WTC11 (cell line): ENCODE data around the gene C1QTNF6.

Experiments
- ATF2 ChIP-seq: sonication (generic); formaldehyde crosslinking; IDR thresholded peaks from 2 replicates; pipeline ENCODE4 v1.8.1; 2022; ENCODE audit warnings: low read depth, missing genetic modification reagents, borderline replicate concordance
- ATF3 ChIP-seq: sonication (generic); formaldehyde crosslinking; conservative IDR thresholded peaks from 2 replicates; pipeline ENCODE4 v1.8.1; 2022; ENCODE audit warnings: mild to moderate bottlenecking, missing genetic modification reagents
- CTCF ChIP-seq: fragments of 200-600 bp; IDR thresholded peaks from 2 replicates; pipeline ENCODE4 v1.8.0; 2022; ENCODE audit warnings: antibody characterized with exemption
- E2F1 ChIP-seq: sonication (generic); formaldehyde crosslinking; IDR thresholded peaks from 2 replicates; pipeline ENCODE4 v1.8.0; 2022; ENCODE audit warnings: mild to moderate bottlenecking, missing genetic modification reagents
- ERG ChIP-seq: fragments of 250-450 bp; sonication (Bioruptor Pico); IDR thresholded peaks from 2 replicates; pipeline ENCODE4 v1.8.0; 2021; ENCODE audit warnings: mild to moderate bottlenecking
- IRF2 ChIP-seq: sonication (generic); formaldehyde crosslinking; IDR thresholded peaks from 2 replicates; pipeline ENCODE4 v1.8.0; 2022; ENCODE audit warnings: low read depth, missing genetic modification reagents, borderline replicate concordance
- MYBL2 ChIP-seq: sonication (generic); formaldehyde crosslinking; IDR thresholded peaks from 2 replicates; pipeline ENCODE4 v1.8.1; 2023; ENCODE audit warnings: mild to moderate bottlenecking, moderate library complexity, missing genetic modification reagents
- RELA ChIP-seq: sonication (generic); formaldehyde crosslinking; IDR thresholded peaks from 2 replicates; pipeline ENCODE4 v1.8.1; 2022; ENCODE audit warnings: missing genetic modification reagents, mild to moderate bottlenecking, borderline replicate concordance
- USF2 ChIP-seq: sonication (generic); formaldehyde crosslinking; IDR thresholded peaks from 2 replicates; pipeline ENCODE4 v1.8.1; 2023; ENCODE audit warnings: mild to moderate bottlenecking, missing genetic modification reagents, moderate library complexity
- ZNF263 ChIP-seq: sonication (generic); formaldehyde crosslinking; IDR thresholded peaks from 2 replicates; pipeline ENCODE4 v1.8.1; 2022; ENCODE audit warnings: low read depth, mild to moderate bottlenecking, moderate library complexity, missing genetic modification reagents
- ZNF423 ChIP-seq: fragments of 250-450 bp; sonication (Bioruptor Pico); IDR thresholded peaks from 2 replicates; pipeline ENCODE4 v2.1.2; 2022; ENCODE audit warnings: mild to moderate bottlenecking, moderate library complexity
- ZNF512 ChIP-seq: sonication (generic); formaldehyde crosslinking; IDR thresholded peaks from 2 replicates; pipeline ENCODE4 v1.8.1; 2022; ENCODE audit warnings: missing genetic modification reagents, borderline replicate concordance
- ZSCAN18 ChIP-seq: fragments of 250-450 bp; sonication (Bioruptor Pico); IDR thresholded peaks from 2 replicates; pipeline ENCODE4 v2.1.2; 2022; ENCODE audit warnings: mild to moderate bottlenecking, moderate library complexity

- no peak for TF ChIP-seq RELA (CRISPR knock-in tag)
- TF ChIP-seq ZNF512 (CRISPR knock-in tag) = no peak
- TF ChIP-seq ATF3 (CRISPR knock-in tag) = no peak
- TF ChIP-seq CTCF = no peak
- no peak for TF ChIP-seq USF2 (CRISPR knock-in tag)
- no peak for TF ChIP-seq ZNF423 (CRISPR knock-in tag)
- TF ChIP-seq ATF2 = no peak
- TF ChIP-seq ZNF263 (CRISPR knock-in tag) = no peak
- no peak for TF ChIP-seq ZSCAN18 (CRISPR knock-in tag)
- no peak for TF ChIP-seq MYBL2
- no peak for TF ChIP-seq IRF2 (CRISPR knock-in tag)
- no peak for TF ChIP-seq E2F1 (CRISPR knock-in tag)
- TF ChIP-seq ERG = no peak
Observed at GRCh38 chr22:37192204-37192603, 4.2 kb upstream of the C1QTNF6 start.
